ENCODE results near the gene RAD51AP1.
"Not testable (repeated sequence)": the region's sequence is repeated elsewhere in the genome, so short reads cannot be mapped to it uniquely, and the experiment has no call there.

The RAD51AP1 gene

DNA sequence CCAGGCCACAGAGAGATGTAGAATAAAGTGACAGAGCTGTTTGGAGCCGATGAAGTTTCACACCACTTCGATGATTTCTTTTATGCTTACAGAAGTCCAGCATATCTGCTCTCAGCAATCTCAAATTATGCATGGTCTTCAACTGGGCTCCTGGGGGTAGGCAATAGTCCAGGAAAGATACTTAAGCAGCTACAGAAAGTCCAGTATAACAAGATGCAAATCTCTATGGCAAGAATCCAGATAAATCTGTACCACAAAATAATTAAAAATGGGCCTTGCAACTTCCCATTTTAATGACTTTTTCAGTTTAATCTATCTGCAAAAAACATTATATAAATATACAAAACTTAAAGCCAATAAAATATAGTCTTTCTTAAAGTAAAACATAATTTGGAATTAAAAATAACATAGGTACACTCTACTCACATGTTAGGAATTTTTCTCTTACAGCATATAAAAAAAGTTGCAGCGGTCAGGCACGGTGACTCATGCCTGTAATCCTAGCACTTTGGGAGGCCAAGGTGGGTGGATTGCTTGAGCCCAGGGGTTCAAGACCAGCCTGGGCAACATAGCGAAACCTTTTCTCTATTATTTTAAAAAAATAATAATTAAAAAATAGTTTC lies 20.5 kb upstream of the RAD51AP1 start:
- Histone ChIP-seq H3K4me3 (ENCODE audit: extremely low read depth, insufficient read depth, low read length, poor library complexity, severe bottlenecking) (no peak overlapping the region), H3K9me3 (ENCODE audit: control insufficient read depth, low read length) (no peaks in the 10 kb centered on the region), H3K36me3 (ENCODE audit: control insufficient read depth, insufficient read depth, low read length) (peaks cover 29% of the 10 kb centered on the region), H3K4me1 (ENCODE audit: control insufficient read depth, insufficient read depth, low read length, poor library complexity, severe bottlenecking) (no peaks in the 10 kb centered on the region), H3K27ac (ENCODE audit: low read depth, low read length, severe bottlenecking) (no peak overlapping the region)
- WGBS, 2 experiments (ENCODE audit: insufficient coverage in 2 of 2) = 100% methylated on average over 2 of the region's 5 CpGs; no CpG with 5 or more reads in 1 of the 2 experiments

DNA sequence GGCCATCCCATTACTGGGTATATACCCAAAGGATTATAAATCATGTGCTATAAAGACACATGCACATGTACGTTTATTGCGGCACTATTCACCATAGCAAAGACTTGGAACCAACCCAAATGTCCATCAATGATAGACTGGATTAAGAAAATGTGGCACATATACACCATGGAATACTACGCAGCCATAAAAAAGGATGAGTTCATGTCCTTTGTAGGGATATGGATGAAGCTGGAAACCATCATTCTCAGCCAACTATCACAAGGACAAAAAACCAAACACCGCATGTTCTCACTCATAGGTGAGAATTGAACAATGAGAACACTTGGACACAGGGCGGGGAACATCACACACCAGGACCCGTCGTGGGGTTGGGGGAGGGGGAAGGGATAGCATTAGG lies 15.2 kb upstream of the RAD51AP1 start:
- H3K27ac ChIP-seq (ENCODE audit: low read depth, low read length, severe bottlenecking); H3K4me1 ChIP-seq (ENCODE audit: control insufficient read depth, insufficient read depth, low read length, poor library complexity, severe bottlenecking); H3K4me3 ChIP-seq (ENCODE audit: extremely low read depth, insufficient read depth, low read length, poor library complexity, severe bottlenecking); H3K9me3 ChIP-seq (ENCODE audit: control insufficient read depth, low read length): not testable (repeated sequence)
- H3K36me3 ChIP-seq (ENCODE audit: control insufficient read depth, insufficient read depth, low read length) = peaks cover 26% of the 10 kb centered on the region
- WGBS, 2 experiments (ENCODE audit: insufficient coverage in 2 of 2) = no CpG with 5 or more reads among the region's 7 CpGs

DNA sequence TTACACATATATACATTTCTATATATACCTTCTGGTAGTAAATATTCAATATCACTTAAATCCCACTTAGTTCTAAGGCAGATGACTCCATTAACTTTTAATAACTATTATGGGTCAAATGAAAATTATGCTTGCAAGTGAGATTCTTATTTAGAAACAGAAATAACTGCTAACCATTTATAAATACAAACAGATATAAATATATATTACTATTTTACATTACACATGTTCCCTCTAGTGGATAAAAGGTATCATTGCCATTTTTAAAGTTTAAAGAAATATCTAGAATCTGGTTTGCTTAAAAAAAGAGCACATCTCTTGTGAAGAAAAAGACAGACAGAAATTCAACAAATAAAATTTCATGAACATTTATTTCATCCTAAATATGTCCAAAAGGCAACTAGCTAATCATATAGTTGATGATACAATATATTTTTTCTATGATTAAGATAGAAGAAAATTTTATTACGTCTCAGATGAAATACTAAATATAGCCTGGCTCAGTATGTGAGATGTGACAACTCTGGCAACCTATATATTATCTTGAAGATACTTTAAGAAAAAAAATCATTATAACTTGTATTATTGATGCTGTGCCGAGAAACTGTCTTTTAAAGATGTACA lies 11.7 kb upstream of the RAD51AP1 start:
- no peak overlapping the region for H3K27ac ChIP-seq (ENCODE audit: low read depth, low read length, severe bottlenecking)
- no peak overlapping the region for H3K4me3 ChIP-seq (ENCODE audit: extremely low read depth, insufficient read depth, low read length, poor library complexity, severe bottlenecking)
- WGBS, 2 experiments (ENCODE audit: insufficient coverage in 2 of 2) = no CpG with 5 or more reads among the region's 2 CpGs
- no peaks in the 10 kb centered on the region for H3K4me1 ChIP-seq (ENCODE audit: control insufficient read depth, insufficient read depth, low read length, poor library complexity, severe bottlenecking)
- peaks cover 30% of the 10 kb centered on the region for H3K36me3 ChIP-seq (ENCODE audit: control insufficient read depth, insufficient read depth, low read length)
- no peaks in the 10 kb centered on the region for H3K9me3 ChIP-seq (ENCODE audit: control insufficient read depth, low read length)

DNA sequence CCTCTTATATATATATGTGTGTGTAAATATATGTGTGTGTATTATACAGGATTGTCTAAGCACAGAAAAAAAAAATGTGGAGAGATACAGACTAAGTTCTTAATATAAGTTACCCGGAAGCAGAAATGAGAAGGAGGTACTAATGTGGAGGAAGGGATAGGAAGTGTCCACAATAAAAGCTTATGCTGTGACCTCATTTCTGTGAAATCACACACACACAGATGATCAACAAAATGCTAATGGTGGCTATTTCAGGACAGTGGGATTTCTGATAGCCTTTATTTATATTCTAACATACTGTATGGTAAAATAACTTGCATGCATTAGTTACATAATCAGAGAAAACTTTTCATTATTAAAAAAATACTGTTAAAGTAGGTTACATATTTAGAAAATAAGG lies 8.5 kb upstream of the RAD51AP1 start:
- Histone ChIP-seq H3K4me3 (ENCODE audit: extremely low read depth, insufficient read depth, low read length, poor library complexity, severe bottlenecking) (no peak overlapping the region), H3K27ac (ENCODE audit: low read depth, low read length, severe bottlenecking) (no peak overlapping the region), H3K9me3 (ENCODE audit: control insufficient read depth, low read length) (no peaks in the 10 kb centered on the region), H3K4me1 (ENCODE audit: control insufficient read depth, insufficient read depth, low read length, poor library complexity, severe bottlenecking) (no peaks in the 10 kb centered on the region), H3K36me3 (ENCODE audit: control insufficient read depth, insufficient read depth, low read length) (peaks cover 42% of the 10 kb centered on the region)
- WGBS, 2 experiments (ENCODE audit: insufficient coverage in 2 of 2) = no CpG with 5 or more reads among the region's 1 CpG

DNA sequence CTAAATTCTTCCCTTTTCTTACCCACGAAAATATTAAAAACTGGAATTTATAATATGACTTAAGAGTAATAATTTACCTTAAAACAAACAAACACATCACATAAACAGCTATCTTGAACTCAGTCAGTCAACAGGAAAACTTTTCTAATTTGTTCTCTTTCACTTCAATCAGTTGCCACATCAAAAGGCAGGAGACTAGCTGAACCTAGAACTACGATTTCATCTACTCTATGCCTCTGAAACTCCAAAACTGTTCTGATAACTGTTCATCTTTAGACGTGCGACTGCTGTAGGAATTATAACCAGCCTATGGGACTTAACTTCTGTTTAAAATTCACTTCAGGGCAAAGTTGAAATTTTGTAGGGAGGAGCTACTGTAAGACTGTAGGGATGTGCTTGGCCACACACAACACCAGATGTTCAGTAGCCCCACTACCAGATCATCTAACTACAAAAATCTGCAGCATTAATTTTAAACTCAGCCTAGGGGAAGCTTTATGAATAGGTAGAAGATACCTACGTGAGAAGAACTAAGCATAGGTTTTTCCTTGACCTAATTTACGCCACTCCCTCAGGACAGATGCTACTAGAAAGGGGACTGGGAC lies 7.6 kb upstream of the RAD51AP1 start:
- Histone ChIP-seq H3K27ac (ENCODE audit: low read depth, low read length, severe bottlenecking) (no peak overlapping the region), H3K4me1 (ENCODE audit: control insufficient read depth, insufficient read depth, low read length, poor library complexity, severe bottlenecking) (no peaks in the 10 kb centered on the region), H3K9me3 (ENCODE audit: control insufficient read depth, low read length) (no peaks in the 10 kb centered on the region), H3K36me3 (ENCODE audit: control insufficient read depth, insufficient read depth, low read length) (peaks cover 38% of the 10 kb centered on the region), H3K4me3 (ENCODE audit: extremely low read depth, insufficient read depth, low read length, poor library complexity, severe bottlenecking) (no peak overlapping the region)
- 91 to 100% methylated on average over 1 to 3 of the region's 6 CpGs for WGBS, 2 experiments (ENCODE audit: insufficient coverage in 2 of 2)

DNA sequence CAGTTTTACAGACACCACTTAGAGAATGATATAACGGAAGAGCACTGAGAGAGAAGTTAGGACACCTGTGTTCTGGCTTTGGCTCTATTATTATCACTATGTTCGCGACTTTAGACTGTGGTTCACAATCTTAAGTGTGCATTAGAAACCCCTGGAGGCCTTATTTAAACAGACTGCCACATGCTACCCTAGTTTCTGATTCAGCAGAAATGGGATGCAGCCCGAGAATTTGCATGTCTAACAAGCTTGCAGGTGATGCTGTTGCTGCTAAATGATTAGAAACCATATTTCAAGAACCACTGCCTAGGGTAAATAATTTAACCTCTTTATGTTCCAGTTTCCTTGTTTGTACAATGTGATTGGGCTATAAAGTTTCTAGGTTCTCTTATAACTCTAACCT lies 3.6 kb upstream of the RAD51AP1 start:
- Histone ChIP-seq H3K27ac (ENCODE audit: low read depth, low read length, severe bottlenecking) (no peak overlapping the region), H3K4me3 (ENCODE audit: extremely low read depth, insufficient read depth, low read length, poor library complexity, severe bottlenecking) (no peak overlapping the region), H3K9me3 (ENCODE audit: control insufficient read depth, low read length) (no peaks in the 10 kb centered on the region), H3K4me1 (ENCODE audit: control insufficient read depth, insufficient read depth, low read length, poor library complexity, severe bottlenecking) (peaks cover 11% of the 10 kb centered on the region), H3K36me3 (ENCODE audit: control insufficient read depth, insufficient read depth, low read length) (peaks cover 32% of the 10 kb centered on the region)
- 91 to 95% methylated on average over 1 to 4 of the region's 4 CpGs for WGBS, 2 experiments (ENCODE audit: insufficient coverage in 2 of 2)

DNA sequence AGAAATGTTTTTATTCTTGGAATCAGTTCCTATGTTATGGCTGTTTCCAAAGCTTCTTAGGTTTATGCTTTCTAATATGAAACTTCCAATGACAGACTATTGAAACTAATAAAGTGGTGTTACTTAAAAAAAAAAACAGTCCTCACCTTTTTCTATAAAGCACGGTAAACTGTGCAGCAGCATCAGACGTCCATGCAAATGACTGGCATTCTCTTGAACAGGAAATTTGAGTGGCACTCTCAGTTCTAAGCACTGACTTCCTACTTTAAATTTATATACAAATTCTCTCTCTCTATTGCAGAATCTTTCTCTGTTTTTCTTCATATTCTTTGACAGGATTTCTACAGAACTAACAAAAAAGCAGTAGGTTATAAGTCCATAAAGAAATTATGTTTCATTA lies 2.8 kb upstream of the RAD51AP1 start:
- Histone ChIP-seq H3K27ac (ENCODE audit: low read depth, low read length, severe bottlenecking) (no peak overlapping the region), H3K36me3 (ENCODE audit: control insufficient read depth, insufficient read depth, low read length) (peaks cover 30% of the 10 kb centered on the region), H3K9me3 (ENCODE audit: control insufficient read depth, low read length) (no peaks in the 10 kb centered on the region), H3K4me3 (ENCODE audit: extremely low read depth, insufficient read depth, low read length, poor library complexity, severe bottlenecking) (no peak overlapping the region), H3K4me1 (ENCODE audit: control insufficient read depth, insufficient read depth, low read length, poor library complexity, severe bottlenecking) (peaks cover 11% of the 10 kb centered on the region)
- 82 to 89% methylated on average over 2 of the region's 2 CpGs for WGBS, 2 experiments (ENCODE audit: insufficient coverage in 2 of 2)

DNA sequence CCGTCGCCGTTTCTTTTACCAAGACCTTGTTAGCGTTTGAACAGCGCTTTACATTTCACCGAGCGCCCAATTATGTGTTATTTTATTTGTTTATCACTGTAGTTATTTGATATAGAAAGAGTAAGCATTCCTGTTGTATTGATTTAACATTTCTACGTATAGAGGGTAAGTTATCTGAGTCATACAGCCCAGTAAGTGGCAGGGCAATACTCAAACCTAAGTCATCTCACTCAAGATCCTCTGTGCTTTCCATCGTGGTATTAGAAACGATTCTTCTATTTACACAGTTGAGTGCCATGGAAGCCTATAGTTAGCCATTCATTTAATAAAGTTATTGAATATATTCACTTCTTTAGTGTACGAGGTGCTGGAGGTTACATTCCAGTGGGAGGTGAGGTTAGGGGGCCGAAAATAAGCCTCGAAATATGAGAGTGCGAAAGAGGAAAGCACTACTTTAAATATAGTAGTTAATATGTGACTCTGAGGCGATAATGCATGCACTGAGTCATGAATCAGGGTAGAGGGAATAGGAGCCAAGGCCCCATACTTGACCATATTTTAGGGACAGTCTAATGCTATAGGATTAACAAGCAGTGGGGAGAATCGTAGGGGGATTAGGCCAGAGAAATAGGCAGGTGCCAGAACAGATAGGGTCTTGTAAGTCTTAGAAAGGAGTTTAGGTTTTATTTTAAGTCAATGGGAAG lies 629 bp downstream of the RAD51AP1 start:
- Histone ChIP-seq H3K9me3 (ENCODE audit: control insufficient read depth, low read length) (no peaks in the 10 kb centered on the region), H3K36me3 (ENCODE audit: control insufficient read depth, insufficient read depth, low read length) (peaks cover 11% of the 10 kb centered on the region), H3K4me1 (ENCODE audit: control insufficient read depth, insufficient read depth, low read length, poor library complexity, severe bottlenecking) (peaks cover 11% of the 10 kb centered on the region), H3K27ac (ENCODE audit: low read depth, low read length, severe bottlenecking) (peak overlapping the region; percentile 96), H3K4me3 (ENCODE audit: extremely low read depth, insufficient read depth, low read length, poor library complexity, severe bottlenecking) (peak overlapping the region; percentile 85)
- 26 to 44% methylated on average over 6 to 7 of the region's 16 CpGs for WGBS, 2 experiments (ENCODE audit: insufficient coverage in 2 of 2)

DNA sequence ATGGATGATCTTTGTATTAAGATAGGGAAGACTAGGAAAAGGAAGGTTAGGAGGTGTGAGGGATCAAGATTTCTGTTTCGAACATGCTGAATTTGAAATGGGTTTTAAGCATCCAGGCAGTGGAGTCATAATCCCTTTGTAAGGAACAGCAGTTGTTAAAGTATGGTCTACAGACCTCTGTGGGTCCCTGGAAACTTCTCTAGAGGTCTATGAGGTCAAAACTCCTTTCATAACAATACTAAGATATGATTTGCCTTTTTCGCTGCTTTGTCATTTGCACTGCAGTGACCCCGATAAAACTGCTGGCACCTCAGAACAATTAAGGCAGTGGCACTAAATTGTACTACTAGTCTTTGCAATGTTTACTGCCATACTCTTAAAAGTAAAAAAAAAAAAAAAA lies 1.5 kb downstream of the RAD51AP1 start:
- no peak overlapping the region for H3K27ac ChIP-seq (ENCODE audit: low read depth, low read length, severe bottlenecking)
- H3K4me3 ChIP-seq (ENCODE audit: extremely low read depth, insufficient read depth, low read length, poor library complexity, severe bottlenecking) = peak overlapping the region; percentile 85
- H3K4me1 ChIP-seq (ENCODE audit: control insufficient read depth, insufficient read depth, low read length, poor library complexity, severe bottlenecking) = peaks cover 11% of the 10 kb centered on the region
- no peaks in the 10 kb centered on the region for H3K9me3 ChIP-seq (ENCODE audit: control insufficient read depth, low read length)
- 92 to 97% methylated on average over 1 to 3 of the region's 3 CpGs for WGBS, 2 experiments (ENCODE audit: insufficient coverage in 2 of 2)
- H3K36me3 ChIP-seq (ENCODE audit: control insufficient read depth, insufficient read depth, low read length) = peaks cover 15% of the 10 kb centered on the region

DNA sequence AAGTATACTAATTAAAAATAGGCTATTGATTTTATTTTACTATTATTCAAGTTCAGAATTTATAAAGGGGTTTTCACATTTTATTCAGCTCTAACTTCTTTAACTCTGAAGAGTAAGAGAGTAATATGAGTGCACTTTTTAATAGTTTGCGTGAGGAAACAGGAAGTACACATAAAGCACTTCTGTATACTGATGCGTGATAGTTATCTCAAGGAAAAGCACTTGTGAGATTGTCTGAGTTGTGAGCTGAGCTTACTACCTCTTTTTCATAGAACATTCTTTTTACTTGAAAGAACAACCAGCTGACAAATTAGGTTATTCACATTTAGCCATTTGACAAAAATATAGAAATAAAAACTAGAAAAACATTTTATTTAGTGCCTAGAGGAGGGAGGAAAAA lies 1.9 kb downstream of the RAD51AP1 start:
- Histone ChIP-seq H3K9me3 (ENCODE audit: control insufficient read depth, low read length) (no peaks in the 10 kb centered on the region), H3K4me3 (ENCODE audit: extremely low read depth, insufficient read depth, low read length, poor library complexity, severe bottlenecking) (no peak overlapping the region), H3K36me3 (ENCODE audit: control insufficient read depth, insufficient read depth, low read length) (peaks cover 17% of the 10 kb centered on the region), H3K4me1 (ENCODE audit: control insufficient read depth, insufficient read depth, low read length, poor library complexity, severe bottlenecking) (peaks cover 11% of the 10 kb centered on the region), H3K27ac (ENCODE audit: low read depth, low read length, severe bottlenecking) (no peak overlapping the region)
- no CpG with 5 or more reads among the region's 2 CpGs for WGBS, 2 experiments (ENCODE audit: insufficient coverage in 2 of 2)

All from mesodermal cell (in vitro differentiated cells).